HepG2 (cell line): Measurements from ENCODE around the gene FGD4. TPM values are rescaled to one million over a fixed set of nuclear protein-coding genes. Genes with fewer than 3 reads are reported as not detected.

ENCODE experiments used
- ATAC-seq: fragments of 200-7000 bp; cut with Tn5 transposase; 3 replicates; pipeline ENCODE4 v1.9.1; 2020; ENCODE audit warnings: mild to moderate bottlenecking, moderate library complexity
- BruUV-seq: library from RNA; stranded (reverse); fragments of 400-500 nt; replicated peaks from 2 replicates; lab custom pipeline; 2021; lab: Mats Ljungman, UMichigan
- CTCF ChIA-PET: fragments of 300-600 bp; formaldehyde crosslinking; extraction: SDS; loops from one replicate; lab custom pipeline; 2021; ENCODE audit warnings: low total read pairs, inconsistent platforms, low intra/inter-chr PET ratio; lab: Yijun Ruan, JAX
- POLR2A ChIA-PET: fragments of 350-600 bp; sonication (Branson Sonifier 250); formaldehyde crosslinking; loops from one replicate; lab custom pipeline; 2020; ENCODE audit warnings: antibody characterized with exemption, inconsistent platforms; lab: Yijun Ruan, JAX
- DNase-seq: peaks from one replicate; pipeline ENCODE4 v3.0.0-alpha.2; 2015; ENCODE audit warnings: low spot score
- FAIRE-seq: peaks from 3 replicates; lab custom pipeline; 2011; peaks lifted over from hg19 to GRCh38; lab: Jason Lieb, UNC
- H2AFZ ChIP-seq: one replicate; pipeline ENCODE4 v1.6.1; 2011; ENCODE audit warnings: low read length, inconsistent platforms
- H3K27ac ChIP-seq: fragments of 300-600 bp; 3 replicates; pipeline ENCODE4 v1.8.0; 2011; ENCODE audit warnings: mixed run types, mild to moderate bottlenecking, mixed read lengths, low read length, inconsistent platforms; ENCODE audit not compliant: insufficient read depth; ENCODE audit errors: extremely low read length
- H3K27me3 ChIP-seq, 2 experiments: fragments of 200-600 bp in 1 of 2; 2 replicates in 1 of 2; 3 replicates in 1 of 2; pipeline versions ENCODE4 v1.6.0 to v1.8.0; 2011; ENCODE audit warnings: low read length in 2 of 2, mild to moderate bottlenecking in 2 of 2, moderate library complexity in 2 of 2, inconsistent platforms in 1 of 2; ENCODE audit not compliant: insufficient read depth in 2 of 2, control insufficient read depth in 1 of 2
- H3K36me3 ChIP-seq, 2 experiments: fragments of 200-600 bp in 1 of 2; replicated peaks in 1 of 2; 2 replicates in 1 of 2; 3 replicates in 1 of 2; pipeline versions ENCODE4 v1.5.1 to v1.8.0; 2011; ENCODE audit warnings: low read length in 2 of 2, inconsistent platforms in 1 of 2; ENCODE audit not compliant: insufficient read depth in 2 of 2, control insufficient read depth in 1 of 2
- H3K4me1 ChIP-seq: 2 replicates; pipeline ENCODE4 v1.5.1; 2012; ENCODE audit warnings: low read length, inconsistent platforms; ENCODE audit not compliant: insufficient read depth
- H3K4me2 ChIP-seq: 2 replicates; pipeline ENCODE4 v1.6.0; 2011; ENCODE audit warnings: low read depth, low read length, inconsistent platforms
- H3K4me3 ChIP-seq, 3 experiments: fragments of 200-600 bp in 1 of 3; sonication (generic), shearing (Covaris generic) in 1 of 3; replicated peaks in 1 of 3; 2 replicates each; pipeline ENCODE4 v1.5.1; 2011 to 2016; ENCODE audit warnings: low read length in 3 of 3, inconsistent platforms in 2 of 3, low read depth in 2 of 3, mild to moderate bottlenecking in 2 of 3, control low read depth in 1 of 3, mixed read lengths in 1 of 3; ENCODE audit not compliant: insufficient read depth in 1 of 3
- H3K79me2 ChIP-seq: one replicate; pipeline ENCODE4 v1.6.1; 2011; ENCODE audit warnings: low read length, inconsistent platforms; ENCODE audit not compliant: insufficient read depth
- H3K9ac ChIP-seq: 2 replicates; pipeline ENCODE4 v1.6.0; 2011; ENCODE audit warnings: mild to moderate bottlenecking, low read depth, low read length, inconsistent platforms; ENCODE audit not compliant: insufficient read depth
- H3K9me3 ChIP-seq: 2 replicates; pipeline ENCODE4 v1.5.1; 2012; ENCODE audit warnings: mild to moderate bottlenecking, low read length
- H4K20me1 ChIP-seq: 2 replicates; pipeline ENCODE4 v1.6.0; 2011; ENCODE audit warnings: inconsistent platforms, mild to moderate bottlenecking, low read length, moderate library complexity; ENCODE audit not compliant: insufficient read depth
- HOXD1 ChIP-seq: sonication (generic); formaldehyde crosslinking; IDR thresholded peaks from 2 replicates; pipeline ENCODE4 v1.5.0; 2020; ENCODE audit warnings: missing genetic modification reagents
- LCORL ChIP-seq, 2 experiments: fragments of 450-650 bp in 1 of 2; sonication (generic) in 1 of 2; formaldehyde crosslinking in 1 of 2; IDR thresholded peaks; 2 replicates each; pipeline versions ENCODE4 v1.5.0 to v1.6.1; 2017 to 2020; ENCODE audit warnings: antibody characterized with exemption in 1 of 2, missing genetic modification reagents in 1 of 2
- ZNF124 ChIP-seq: sonication (generic); formaldehyde crosslinking; IDR thresholded peaks from 2 replicates; pipeline ENCODE4 v1.4.0; 2020; ENCODE audit warnings: missing genetic modification reagents
- ZNF17 ChIP-seq: sonication (generic); formaldehyde crosslinking; IDR thresholded peaks from 2 replicates; pipeline ENCODE4 v1.5.0; 2020; ENCODE audit warnings: mild to moderate bottlenecking, missing genetic modification reagents
- ZNF768 ChIP-seq: sonication (generic); formaldehyde crosslinking; IDR thresholded peaks from 2 replicates; pipeline ENCODE4 v1.4.0; 2020; ENCODE audit warnings: missing genetic modification reagents
- ZNF781 ChIP-seq: sonication (generic); formaldehyde crosslinking; IDR thresholded peaks from 2 replicates; pipeline ENCODE4 v1.5.1; 2020; ENCODE audit warnings: borderline replicate concordance, mild to moderate bottlenecking, missing genetic modification reagents; ENCODE audit errors: not compliant biosample characterization
- WGBS: methylation state at CpG from one replicate; pipeline ENCODE4 v1.1.6; 2017; ENCODE audit warnings: low lambda C conversion rate; 5-methylcytosine and 5-hydroxymethylcytosine counted together
- in situ Hi-C: cut with HindIII; loops from 2 replicates; pipeline ENCODE4 v1.10.0; 2017; ENCODE audit warnings: low pct_unique_long_range_greater_than_20kb; ENCODE audit not compliant: extremely low pct_ligation_motif_present
- intact Hi-C: fragments of 100-400 bp; cut with micrococcal nuclease; formaldehyde crosslinking; loops from one replicate; pipeline ENCODE4 v1.10.0; 2022; ENCODE audit not compliant: unreplicated experiment
- polyA plus RNA-seq, 8 experiments: library from polyadenylated mRNA; depleted of rRNA in 3 of 8; stranded (reverse) in 7 of 8; unstranded in 1 of 8; fragments of >200 nt; fragmentation: Illumina TruSeq in 4 of 8; extraction: Trizol in 4 of 8; gene quantifications; 2 replicates each; pipeline versions ENCODE4 v1.2.1 to v1.2.3, GENCODE V29; 2011 to 2016; ENCODE audit warnings: low read depth in 4 of 8, missing spikeins in 1 of 8, mixed read lengths in 1 of 8; ENCODE audit not compliant: insufficient read depth in 1 of 8
- total RNA-seq, 5 experiments: library from RNA; depleted of rRNA; stranded (reverse); fragments of >200 nt; fragmentation: Illumina TruSeq; extraction: Trizol; gene quantifications; 2 replicates each; pipeline ENCODE4 v1.2.3, GENCODE V29; 2016; ENCODE audit warnings: low read depth in 1 of 5
- TF ChIP-seq, protein P1 (sequence below): sonication (generic); formaldehyde crosslinking; IDR thresholded peaks from 2 replicates; pipeline ENCODE4 v1.4.0; 2020; ENCODE audit warnings: mild to moderate bottlenecking, missing genetic modification reagents
- TF ChIP-seq, protein P2 (sequence below): sonication (generic); formaldehyde crosslinking; IDR thresholded peaks from 2 replicates; pipeline ENCODE4 v1.8.1; 2022; ENCODE audit warnings: low read depth, mild to moderate bottlenecking, missing genetic modification reagents
- TF ChIP-seq, protein P3 (sequence below): sonication (generic); formaldehyde crosslinking; IDR thresholded peaks from 2 replicates; pipeline ENCODE4 v1.4.0; 2020; ENCODE audit warnings: mild to moderate bottlenecking, missing genetic modification reagents
- TF ChIP-seq, protein P4 (sequence below): sonication (generic); formaldehyde crosslinking; IDR thresholded peaks from 2 replicates; pipeline ENCODE4 v1.4.0; 2020; ENCODE audit warnings: missing genetic modification reagents, low read depth, mild to moderate bottlenecking, borderline replicate concordance

Gene FGD4
- total and polyA plus RNA-seq, 2 of the 13 experiments (the other 11 are each of a cell fraction or from before 2014, with no cell fraction given) = 4.6 to 6.6 TPM

DNA sequence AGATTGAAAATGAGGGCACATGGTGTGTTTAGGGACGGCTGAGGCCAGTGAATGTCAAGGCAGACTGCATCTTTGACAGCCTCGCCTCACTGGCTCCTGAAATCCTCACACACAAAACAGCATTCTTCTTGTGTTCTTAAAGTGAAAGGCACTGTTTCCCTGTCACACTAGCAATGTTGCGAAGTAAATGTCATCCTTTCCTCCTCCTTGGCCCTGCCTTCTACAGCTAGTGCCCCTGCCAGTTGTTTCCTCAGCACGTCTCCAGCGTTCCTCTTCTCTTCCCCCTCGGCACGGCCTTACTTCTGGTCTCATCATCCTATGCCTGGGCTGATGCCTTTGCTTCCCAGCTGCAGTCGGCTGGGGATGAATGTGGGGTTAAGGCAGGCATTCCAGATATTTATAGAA is 150.3 kb downstream of the FGD4 start:
- BruUV-seq = no TSS peak
- intact Hi-C loops = no loop called here
- POLR2A ChIA-PET = no interaction called here
- WGBS = 96% methylated on average over 8 of the region's 8 CpGs
- no peak for DNase-seq
- no peak for FAIRE-seq
- no peak overlapping the region for H3K4me3 ChIP-seq
- no peaks in the 10 kb centered on the region for H3K27me3 ChIP-seq
- H4K20me1 ChIP-seq = peaks cover 8% of the 10 kb centered on the region; the same call in 1 of the 2 replicates
- no peaks in the 10 kb centered on the region for H3K9me3 ChIP-seq
- no peak overlapping the region for H3K4me2 ChIP-seq
- H3K27ac ChIP-seq = no peak overlapping the region
- peaks cover 26% of the 10 kb centered on the region for H3K4me1 ChIP-seq
- no peak overlapping the region for H3K9ac ChIP-seq
- no peak for ATAC-seq
- H2AFZ ChIP-seq = no peak overlapping the region
- H3K36me3 ChIP-seq = no peaks in the 10 kb centered on the region
- TF ChIP-seq HOXD1 (CRISPR knock-in tag) = no peak
- TF ChIP-seq, protein P1, sequence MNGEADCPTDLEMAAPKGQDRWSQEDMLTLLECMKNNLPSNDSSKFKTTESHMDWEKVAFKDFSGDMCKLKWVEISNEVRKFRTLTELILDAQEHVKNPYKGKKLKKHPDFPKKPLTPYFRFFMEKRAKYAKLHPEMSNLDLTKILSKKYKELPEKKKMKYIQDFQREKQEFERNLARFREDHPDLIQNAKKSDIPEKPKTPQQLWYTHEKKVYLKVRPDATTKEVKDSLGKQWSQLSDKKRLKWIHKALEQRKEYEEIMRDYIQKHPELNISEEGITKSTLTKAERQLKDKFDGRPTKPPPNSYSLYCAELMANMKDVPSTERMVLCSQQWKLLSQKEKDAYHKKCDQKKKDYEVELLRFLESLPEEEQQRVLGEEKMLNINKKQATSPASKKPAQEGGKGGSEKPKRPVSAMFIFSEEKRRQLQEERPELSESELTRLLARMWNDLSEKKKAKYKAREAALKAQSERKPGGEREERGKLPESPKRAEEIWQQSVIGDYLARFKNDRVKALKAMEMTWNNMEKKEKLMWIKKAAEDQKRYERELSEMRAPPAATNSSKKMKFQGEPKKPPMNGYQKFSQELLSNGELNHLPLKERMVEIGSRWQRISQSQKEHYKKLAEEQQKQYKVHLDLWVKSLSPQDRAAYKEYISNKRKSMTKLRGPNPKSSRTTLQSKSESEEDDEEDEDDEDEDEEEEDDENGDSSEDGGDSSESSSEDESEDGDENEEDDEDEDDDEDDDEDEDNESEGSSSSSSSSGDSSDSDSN (CRISPR knock-in tag) = no peak
- TF ChIP-seq ZNF781 (CRISPR knock-in tag) = no peak
- TF ChIP-seq ZNF17 (CRISPR knock-in tag) = no peak
- TF ChIP-seq ZNF124 = no peak
- TF ChIP-seq, protein P2, sequence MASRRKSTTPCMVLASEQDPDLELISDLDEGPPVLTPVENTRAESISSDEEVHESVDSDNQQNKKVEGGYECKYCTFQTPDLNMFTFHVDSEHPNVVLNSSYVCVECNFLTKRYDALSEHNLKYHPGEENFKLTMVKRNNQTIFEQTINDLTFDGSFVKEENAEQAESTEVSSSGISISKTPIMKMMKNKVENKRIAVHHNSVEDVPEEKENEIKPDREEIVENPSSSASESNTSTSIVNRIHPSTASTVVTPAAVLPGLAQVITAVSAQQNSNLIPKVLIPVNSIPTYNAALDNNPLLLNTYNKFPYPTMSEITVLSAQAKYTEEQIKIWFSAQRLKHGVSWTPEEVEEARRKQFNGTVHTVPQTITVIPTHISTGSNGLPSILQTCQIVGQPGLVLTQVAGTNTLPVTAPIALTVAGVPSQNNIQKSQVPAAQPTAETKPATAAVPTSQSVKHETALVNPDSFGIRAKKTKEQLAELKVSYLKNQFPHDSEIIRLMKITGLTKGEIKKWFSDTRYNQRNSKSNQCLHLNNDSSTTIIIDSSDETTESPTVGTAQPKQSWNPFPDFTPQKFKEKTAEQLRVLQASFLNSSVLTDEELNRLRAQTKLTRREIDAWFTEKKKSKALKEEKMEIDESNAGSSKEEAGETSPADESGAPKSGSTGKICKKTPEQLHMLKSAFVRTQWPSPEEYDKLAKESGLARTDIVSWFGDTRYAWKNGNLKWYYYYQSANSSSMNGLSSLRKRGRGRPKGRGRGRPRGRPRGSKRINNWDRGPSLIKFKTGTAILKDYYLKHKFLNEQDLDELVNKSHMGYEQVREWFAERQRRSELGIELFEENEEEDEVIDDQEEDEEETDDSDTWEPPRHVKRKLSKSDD (CRISPR knock-in tag) = no peak
- TF ChIP-seq, protein P3, sequence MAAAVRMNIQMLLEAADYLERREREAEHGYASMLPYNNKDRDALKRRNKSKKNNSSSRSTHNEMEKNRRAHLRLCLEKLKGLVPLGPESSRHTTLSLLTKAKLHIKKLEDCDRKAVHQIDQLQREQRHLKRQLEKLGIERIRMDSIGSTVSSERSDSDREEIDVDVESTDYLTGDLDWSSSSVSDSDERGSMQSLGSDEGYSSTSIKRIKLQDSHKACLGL (CRISPR knock-in tag) = no peak
- TF ChIP-seq, protein P4, sequence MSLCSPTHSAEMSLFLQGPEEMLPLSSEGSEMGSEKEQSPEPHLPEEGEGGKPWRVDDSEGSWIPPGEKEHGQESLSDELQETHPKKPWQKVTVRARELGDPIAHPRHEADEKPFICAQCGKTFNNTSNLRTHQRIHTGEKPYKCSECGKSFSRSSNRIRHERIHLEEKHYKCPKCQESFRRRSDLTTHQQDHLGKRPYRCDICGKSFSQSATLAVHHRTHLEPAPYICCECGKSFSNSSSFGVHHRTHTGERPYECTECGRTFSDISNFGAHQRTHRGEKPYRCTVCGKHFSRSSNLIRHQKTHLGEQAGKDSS (CRISPR knock-in tag) = no peak
- no peak for TF ChIP-seq ZNF768 (CRISPR knock-in tag)
- no peak for TF ChIP-seq LCORL (IDR thresholded peaks at IDR 0.05)
- TF ChIP-seq LCORL (CRISPR knock-in tag; IDR thresholded peaks at IDR 0.05) = no peak
- in situ Hi-C loops = no loop called here
- CTCF ChIA-PET = no interaction called here
- peaks cover 54% of the 10 kb centered on the region for H3K79me2 ChIP-seq
